IMR-90 (cell line): Measurements from ENCODE around the gene CBFA2T3. TPM values are rescaled to one million over a fixed set of nuclear protein-coding genes. Genes with fewer than 3 reads are reported as not detected.

Source experiments
- ATAC-seq: fragments of 200-7000 bp; cut with Tn5 transposase; 2 replicates; pipeline ENCODE4 v1.9.1; 2020; ENCODE audit warnings: low read depth, mild to moderate bottlenecking, moderate library complexity
- BruUV-seq: library from RNA; stranded (reverse); fragments of 400-500 nt; replicated peaks from 2 replicates; lab custom pipeline; 2021; lab: Mats Ljungman, UMichigan
- CTCF ChIA-PET: fragments of 300-600 bp; formaldehyde crosslinking; extraction: SDS; loops from one replicate; lab custom pipeline; 2021; ENCODE audit warnings: antibody characterized with exemption; lab: Yijun Ruan, JAX
- POLR2A ChIA-PET: fragments of 300-600 bp; sonication (Branson Sonifier 250); formaldehyde crosslinking; loops from one replicate; lab custom pipeline; 2022; ENCODE audit warnings: antibody characterized with exemption; ENCODE audit not compliant: unreplicated experiment; lab: Charles Lee
- DNase-seq: peaks from one replicate; pipeline ENCODE4 v3.0.0; 2013
- H2AFZ ChIP-seq: replicated peaks from 2 replicates; pipeline ENCODE3; 2013; ENCODE audit warnings: low read length, mild to moderate bottlenecking; ENCODE audit not compliant: poor library complexity
- H2AK5ac ChIP-seq: 2 replicates; pipeline ENCODE4 v1.6.1; 2013; ENCODE audit warnings: low read depth, low read length, inconsistent platforms
- H2AK9ac ChIP-seq: replicated peaks from 2 replicates; pipeline ENCODE3; 2013; ENCODE audit warnings: mild to moderate bottlenecking, low read depth, low read length, moderate library complexity; ENCODE audit not compliant: poor library complexity
- H2BK120ac ChIP-seq: 2 replicates; pipeline ENCODE4 v1.6.1; 2013; ENCODE audit warnings: low read depth, low read length, inconsistent platforms
- H2BK15ac ChIP-seq: 3 replicates; pipeline ENCODE4 v1.6.1; 2013; ENCODE audit warnings: low read depth, low read length, inconsistent platforms
- H2BK20ac ChIP-seq: 2 replicates; pipeline ENCODE4 v1.6.1; 2013; ENCODE audit warnings: low read depth, mild to moderate bottlenecking, inconsistent platforms, low read length, moderate library complexity
- H2BK5ac ChIP-seq: 2 replicates; pipeline ENCODE4 v1.6.1; 2013; ENCODE audit warnings: mild to moderate bottlenecking, low read depth, low read length, inconsistent platforms; ENCODE audit not compliant: poor library complexity, severe bottlenecking
- H3K14ac ChIP-seq: replicated peaks from 2 replicates; pipeline ENCODE4 v1.6.1; 2013; ENCODE audit warnings: low read depth, low read length, inconsistent platforms
- H3K18ac ChIP-seq: 2 replicates; pipeline ENCODE4 v1.6.1; 2013; ENCODE audit warnings: low read depth, low read length, control low read depth
- H3K23ac ChIP-seq: 2 replicates; pipeline ENCODE4 v1.6.1; 2013; ENCODE audit warnings: low read depth, low read length, inconsistent platforms
- H3K27ac ChIP-seq: 2 replicates; pipeline ENCODE4 v1.5.1; 2013; ENCODE audit warnings: mild to moderate bottlenecking, control low read depth, low read length; ENCODE audit not compliant: insufficient read depth
- H3K27me3 ChIP-seq: 2 replicates; pipeline ENCODE4 v1.6.1; 2013; ENCODE audit warnings: low read length; ENCODE audit not compliant: control insufficient read depth, insufficient read depth
- H3K36me3 ChIP-seq: 2 replicates; pipeline ENCODE4 v1.6.1; 2013; ENCODE audit warnings: low read length, mixed read lengths; ENCODE audit not compliant: control insufficient read depth, insufficient read depth
- H3K4ac ChIP-seq: 2 replicates; pipeline ENCODE4 v1.6.1; 2013; ENCODE audit warnings: low read depth, low read length, inconsistent platforms
- H3K4me1 ChIP-seq: 2 replicates; pipeline ENCODE4 v1.6.1; 2013; ENCODE audit warnings: low read length, mixed read lengths; ENCODE audit not compliant: control insufficient read depth, insufficient read depth
- H3K4me2 ChIP-seq: 2 replicates; pipeline ENCODE4 v1.6.1; 2013; ENCODE audit warnings: low read depth, mild to moderate bottlenecking, control low read depth, low read length, moderate library complexity
- H3K4me3 ChIP-seq: 2 replicates; pipeline ENCODE4 v1.5.1; 2013; ENCODE audit warnings: low read depth, mild to moderate bottlenecking, control low read depth, low read length, moderate library complexity; ENCODE audit not compliant: insufficient read depth
- H3K56ac ChIP-seq: 2 replicates; pipeline ENCODE4 v1.6.1; 2013; ENCODE audit warnings: low read length, inconsistent platforms; ENCODE audit not compliant: insufficient read depth; ENCODE audit errors: extremely low read depth
- H3K79me1 ChIP-seq, 2 experiments: 2 replicates each; pipeline ENCODE4 v1.6.1; 2013; ENCODE audit warnings: low read length in 2 of 2, inconsistent platforms in 1 of 2, low read depth in 1 of 2
- H3K9ac ChIP-seq: 2 replicates; pipeline ENCODE4 v1.6.1; 2013; ENCODE audit warnings: low read depth, low read length, control low read depth
- H3K9me1 ChIP-seq: 2 replicates; pipeline ENCODE4 v1.6.1; 2013; ENCODE audit warnings: low read length, inconsistent platforms; ENCODE audit not compliant: insufficient read depth
- H3K9me3 ChIP-seq: 2 replicates; pipeline ENCODE4 v1.6.1; 2013; ENCODE audit warnings: low read length; ENCODE audit not compliant: control insufficient read depth, insufficient read depth
- H4K20me1 ChIP-seq: 2 replicates; pipeline ENCODE4 v1.6.1; 2013; ENCODE audit warnings: low read length, inconsistent platforms; ENCODE audit not compliant: insufficient read depth
- H4K5ac ChIP-seq: 2 replicates; pipeline ENCODE4 v1.6.1; 2013; ENCODE audit warnings: mild to moderate bottlenecking, low read depth, low read length, control low read depth
- H4K8ac ChIP-seq, 2 experiments: 2 replicates each; pipeline ENCODE4 v1.6.1; 2013; ENCODE audit warnings: low read depth in 2 of 2, low read length in 2 of 2, control low read depth in 1 of 2, inconsistent platforms in 1 of 2
- H4K91ac ChIP-seq: 2 replicates; pipeline ENCODE4 v1.6.1; 2013; ENCODE audit warnings: low read depth, low read length, inconsistent platforms; ENCODE audit not compliant: insufficient read depth
- BHLHE40 ChIP-seq: fragments of 150-350 bp; IDR thresholded peaks from 2 replicates; pipeline ENCODE4 v1.6.1; 2016; ENCODE audit warnings: mild to moderate bottlenecking, low read depth, low read length
- CEBPB ChIP-seq: IDR thresholded peaks from 2 replicates; pipeline ENCODE4 v1.6.1; 2012; ENCODE audit warnings: low read depth, low read length, improper control_type of control experiment
- FOS ChIP-seq: fragments of 150-350 bp; IDR thresholded peaks from 2 replicates; pipeline ENCODE4 v1.6.1; 2016; ENCODE audit warnings: low read depth, low read length
- MAFK ChIP-seq: IDR thresholded peaks from 2 replicates; pipeline ENCODE4 v1.6.1; 2012; ENCODE audit warnings: low read depth, low read length, improper control_type of control experiment
- MAZ ChIP-seq: IDR thresholded peaks from 2 replicates; pipeline ENCODE4 v1.6.1; 2012; ENCODE audit warnings: low read depth, mild to moderate bottlenecking, low read length, improper control_type of control experiment, moderate library complexity, borderline replicate concordance
- POLR2A ChIP-seq: IDR thresholded peaks from 2 replicates; pipeline ENCODE4 v1.6.1; 2012; ENCODE audit warnings: mild to moderate bottlenecking, low read depth, low read length
- RCOR1 ChIP-seq: IDR thresholded peaks from 2 replicates; pipeline ENCODE4 v1.6.1; 2012; ENCODE audit warnings: mild to moderate bottlenecking, low read length, improper control_type of control experiment; ENCODE audit not compliant: insufficient replicate concordance
- SMC3 ChIP-seq: fragments of 150-350 bp; IDR thresholded peaks from 2 replicates; pipeline ENCODE4 v1.6.1; 2016; ENCODE audit warnings: low read depth, mild to moderate bottlenecking, antibody characterized with exemption, low read length, moderate library complexity
- WGBS, 2 experiments: methylation state at CpG; one replicate each; pipeline versions ENCODE4 v1.1.5 to v1.1.7; 2013; ENCODE audit warnings: missing lambda C conversion rate in 2 of 2; ENCODE audit not compliant: insufficient read length in 1 of 2; ENCODE audit errors: extremely low coverage in 2 of 2; 5-methylcytosine and 5-hydroxymethylcytosine counted together
- dilution Hi-C: fragments of 300-500 bp; cut with HindIII; formaldehyde crosslinking; loops from one replicate; pipeline ENCODE4 v1.14.3; 2018; ENCODE audit warnings: low sequenced_read_pairs; ENCODE audit not compliant: unreplicated experiment
- in situ Hi-C: fragments of 300-500 bp; cut with MboI; formaldehyde crosslinking; loops from 3 replicates; pipeline ENCODE4 v1.14.3; 2019; ENCODE audit warnings: low sequenced_read_pairs, inconsistent platforms, mixed read lengths
- intact Hi-C: fragments of 100-400 bp; cut with micrococcal nuclease; formaldehyde crosslinking; loops from 2 replicates; pipeline ENCODE4 v1.10.0; 2022
- polyA plus RNA-seq, 3 experiments: library from polyadenylated mRNA; depleted of rRNA; stranded (reverse); fragments of >200 nt; gene quantifications; 2 replicates each; pipeline ENCODE4 v1.2.3, GENCODE V29; 2012; ENCODE audit warnings: low replicate concordance in 1 of 3
- total RNA-seq: library from RNA; depleted of rRNA; stranded (reverse); fragments of >200 nt; gene quantifications from 2 replicates; pipeline ENCODE4 v1.2.3, GENCODE V29; 2012

Gene CBFA2T3
- total and polyA plus RNA-seq, 2 of the 4 experiments (the other 2 are of a cell fraction), result not detected

GRCh38 chr16:88848557-88848956, 128.4 kb downstream of the CBFA2T3 start:
- H3K18ac ChIP-seq, result no peak overlapping the region
- H3K9ac ChIP-seq, result no peak overlapping the region
- peaks cover 3% of the 10 kb centered on the region; the same call in 1 of the 2 replicates for H3K4me1 ChIP-seq
- no peak overlapping the region for H3K23ac ChIP-seq
- BruUV-seq, result no TSS peak
- no peak overlapping the region for H4K91ac ChIP-seq
- ATAC-seq (no peak), DNase-seq (no peak)
- H2AFZ ChIP-seq, result no peak overlapping the region
- no peak overlapping the region for H2BK20ac ChIP-seq
- WGBS, 2 experiments, result 93% methylated on average over 12 of the region's 21 CpGs; no CpG with 5 or more reads in 1 of the 2 experiments
- H2BK120ac ChIP-seq, result no peak overlapping the region
- H3K14ac ChIP-seq, result no peak overlapping the region
- H2BK15ac ChIP-seq, result no peak overlapping the region
- intact Hi-C loops (no loop called here), in situ Hi-C loops (no loop called here), dilution Hi-C loops (no loop called here)
- POLR2A ChIA-PET, result no interaction called here
- H4K20me1 ChIP-seq, result peaks cover 10% of the 10 kb centered on the region; the same call in 1 of the 2 replicates
- no peak overlapping the region for H4K5ac ChIP-seq
- CTCF ChIA-PET, result no interaction called here
- no peak overlapping the region for H3K4me2 ChIP-seq
- no peak overlapping the region for H3K4ac ChIP-seq
- H3K4me3 ChIP-seq, result no peak overlapping the region
- H3K36me3 ChIP-seq, result peaks cover 11% of the 10 kb centered on the region
- H3K79me1 ChIP-seq, result peaks cover 2 to 20% of the 10 kb centered on the region in 2 experiments; a peak in 3 of 4 replicates
- no peak overlapping the region for H2AK5ac ChIP-seq
- no peak overlapping the region for H4K8ac ChIP-seq
- H3K27ac ChIP-seq, result no peak overlapping the region
- H2BK5ac ChIP-seq, result no peak overlapping the region
- no peaks in the 10 kb centered on the region for H3K9me1 ChIP-seq
- H3K27me3 ChIP-seq, result no peaks in the 10 kb centered on the region
- H3K9me3 ChIP-seq, result no peaks in the 10 kb centered on the region
- TF ChIP-seq RCOR1 (no peak), MAFK (no peak), FOS (no peak), POLR2A (no peak), MAZ (no peak), CEBPB (no peak), SMC3 (no peak), BHLHE40 (no peak)
- H3K56ac ChIP-seq, result no peak overlapping the region
- no peak overlapping the region for H2AK9ac ChIP-seq
